Hypothalamus (tissue), 51 donors: ENCODE results near the gene RGL1.

Experiments
- DNase-seq, 51 donors: peaks; one replicate each; lab custom pipeline; 2025; lab: John Stamatoyannopoulos, UW

The RGL1 gene

DNA sequence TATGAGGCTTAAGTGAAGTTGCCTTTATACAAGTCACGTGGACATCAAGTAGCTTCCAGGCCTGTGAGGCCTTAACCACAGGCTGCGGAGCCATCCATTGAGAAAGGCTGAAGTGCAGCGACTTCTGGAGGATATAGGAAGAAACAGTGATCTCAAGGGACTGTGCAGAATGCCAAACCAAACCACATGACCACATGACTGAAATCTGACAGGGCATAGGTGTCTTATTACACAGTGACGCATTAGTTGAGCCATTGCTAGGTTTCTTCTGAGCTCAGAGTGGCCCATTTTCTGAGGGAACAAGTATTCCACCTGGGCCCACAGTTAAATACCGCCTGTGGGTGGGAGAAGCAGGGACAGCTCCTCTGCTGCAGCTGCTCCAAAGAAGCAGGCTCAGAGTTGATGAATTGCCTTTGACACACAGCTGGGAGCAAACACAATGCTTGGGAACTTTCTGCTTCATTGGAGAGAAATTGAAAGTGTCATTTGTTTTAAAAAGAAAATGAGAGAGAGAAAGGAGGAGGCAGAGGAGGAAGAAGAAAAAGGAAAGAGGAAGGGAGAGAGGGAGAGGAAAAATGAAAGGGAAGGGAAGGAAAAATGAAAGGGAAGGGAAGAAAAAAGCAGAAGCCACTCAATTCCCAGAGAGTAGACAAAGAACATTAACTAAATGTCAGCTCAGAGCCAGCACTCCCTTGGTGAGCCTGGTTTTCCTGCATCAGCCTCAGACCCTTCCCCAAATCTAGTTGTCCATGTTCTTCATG lies 138.2 kb downstream of the RGL1 start:
- no peak for DNase-seq

DNA sequence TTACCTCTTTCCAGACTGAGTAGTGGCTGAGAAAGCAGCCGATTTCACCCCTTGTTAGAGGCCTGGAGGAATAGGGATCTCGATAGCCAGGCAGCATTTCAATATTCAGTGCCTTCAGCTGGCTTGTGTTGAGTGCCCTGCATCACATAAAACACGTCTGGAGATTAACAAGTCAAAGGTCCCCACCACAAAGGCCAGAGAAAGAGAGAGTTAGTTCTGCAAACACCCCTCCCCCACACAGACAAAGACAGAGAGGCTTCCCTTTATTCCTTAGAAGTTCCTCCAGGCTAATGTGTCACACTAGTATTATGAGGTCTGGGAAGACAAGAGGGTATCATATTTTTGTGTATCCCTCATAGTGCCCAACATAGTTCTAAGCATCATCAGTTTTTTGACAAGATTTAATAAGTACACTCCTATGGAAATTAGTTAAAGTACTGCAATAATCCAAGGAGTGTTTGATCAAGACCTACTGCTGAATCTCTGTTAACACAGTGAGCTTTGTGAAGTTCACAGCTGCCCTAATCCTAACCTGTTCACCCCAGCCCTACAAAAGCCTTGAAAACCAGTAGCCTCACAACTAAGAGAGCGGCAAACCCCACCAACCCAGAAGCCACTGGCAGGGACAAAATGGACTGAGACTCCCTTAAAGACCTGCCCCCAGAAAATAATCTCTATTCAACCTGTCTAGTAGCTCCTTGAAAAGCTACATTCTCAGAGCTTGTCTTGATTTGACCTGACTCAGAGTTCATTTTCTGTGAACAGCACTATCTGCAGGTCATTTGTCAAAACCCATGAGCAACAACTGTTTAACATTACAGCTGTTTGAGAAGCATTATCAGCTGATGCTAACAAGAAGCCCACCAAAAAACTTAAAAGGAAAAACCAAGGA lies 140.8 kb downstream of the RGL1 start:
- no peak for DNase-seq

DNA sequence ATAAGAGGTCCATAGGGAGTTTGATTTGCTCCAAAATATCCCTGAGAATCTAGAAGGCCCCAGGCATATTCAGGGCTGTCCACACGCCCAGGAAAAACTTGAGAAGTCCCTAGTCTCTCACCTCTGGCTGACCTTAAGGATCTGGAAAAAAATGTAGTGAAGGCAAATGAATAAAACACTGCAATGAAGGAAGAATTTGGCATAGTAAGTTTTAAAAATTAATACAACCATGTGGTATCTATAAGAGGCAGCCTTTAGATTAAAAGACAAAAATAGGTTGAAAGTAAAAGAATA lies 141.3 kb downstream of the RGL1 start:
- DNase-seq, result no peak

- no peak for DNase-seq
These were observed 143.1 kb downstream of the RGL1 start for GRCh38 chr1:183947988-183948387.

DNA sequence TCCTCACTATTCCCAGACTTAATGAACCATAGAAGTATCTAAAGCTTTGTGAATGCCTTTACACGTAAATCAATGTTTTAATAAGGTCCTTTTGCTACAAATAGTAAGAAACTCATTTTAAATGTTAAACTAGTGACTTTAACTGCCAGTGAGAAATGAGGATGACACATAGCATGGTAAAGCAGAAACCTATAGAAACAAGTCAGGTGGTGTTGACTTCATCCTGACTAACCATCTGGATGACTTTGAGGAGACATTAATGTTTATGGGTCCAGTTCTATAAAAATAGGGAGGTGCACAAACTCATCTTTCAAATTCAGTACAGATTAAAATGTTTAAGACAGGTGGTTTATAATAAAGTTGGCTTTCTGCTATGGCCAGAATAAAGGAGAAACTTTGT lies 147.2 kb downstream of the RGL1 start:
- no peak for DNase-seq

DNA sequence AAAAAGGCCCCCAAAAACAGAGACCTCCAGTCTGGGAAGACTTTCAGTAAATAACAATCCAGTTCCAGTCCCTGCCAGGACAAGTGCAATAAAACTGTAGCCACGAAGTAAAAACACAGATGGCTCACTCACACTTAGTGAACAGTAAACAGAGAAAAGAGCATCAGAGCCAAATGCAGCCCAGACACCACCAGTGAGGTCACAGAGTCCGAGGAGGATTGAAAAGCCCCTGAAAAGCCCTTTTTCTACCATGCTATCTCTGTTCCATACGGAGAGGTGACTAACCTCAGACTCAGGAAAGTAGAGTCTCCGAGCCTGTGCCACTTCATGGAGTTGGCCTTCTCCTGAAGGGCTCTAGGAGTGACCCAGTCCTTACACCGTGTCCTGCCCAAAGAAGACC lies 148.1 kb downstream of the RGL1 start:
- no peak for DNase-seq

- no peak for DNase-seq
These were observed 149.6 kb downstream of the RGL1 start for GRCh38 chr1:183954496-183954895.

DNA sequence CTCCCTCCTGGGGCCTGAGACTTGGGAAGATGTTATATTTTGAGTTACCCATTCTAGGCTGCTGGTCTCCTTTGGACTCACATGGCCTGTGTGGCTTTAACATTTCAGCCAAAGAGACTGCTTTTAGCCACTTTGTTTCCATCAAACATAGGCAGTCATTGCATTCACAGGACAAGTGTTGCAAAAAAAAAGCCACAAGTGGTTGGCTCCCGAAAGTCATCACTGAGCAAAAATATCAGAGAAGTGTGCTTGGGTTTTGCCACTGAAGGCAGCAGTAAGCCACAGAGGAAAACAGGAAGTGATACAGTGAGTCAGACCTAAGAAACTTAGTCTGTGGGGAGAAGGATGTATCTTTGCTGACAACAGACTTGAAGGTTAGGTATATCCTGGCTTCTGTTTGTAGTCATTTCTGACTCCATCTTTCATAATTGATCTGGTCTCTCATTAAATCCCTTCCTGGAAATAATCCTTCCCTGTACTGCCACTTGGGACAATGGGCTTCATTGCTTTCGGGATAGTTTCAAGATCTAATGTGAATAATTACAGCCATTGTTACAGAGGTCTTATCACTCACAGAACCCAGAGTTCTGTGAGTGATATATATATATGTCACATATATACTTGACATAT lies 151.8 kb downstream of the RGL1 start:
- peak in 6 of 51 donors; percentile 5 to 39 (median 24) for DNase-seq

GRCh38 chr1:183957216-183957830 lies 152.4 kb downstream of the RGL1 start:
- DNase-seq, result no peak

- no peak for DNase-seq
These were observed 154.0 kb downstream of the RGL1 start for GRCh38 chr1:183958958-183959357.

DNA sequence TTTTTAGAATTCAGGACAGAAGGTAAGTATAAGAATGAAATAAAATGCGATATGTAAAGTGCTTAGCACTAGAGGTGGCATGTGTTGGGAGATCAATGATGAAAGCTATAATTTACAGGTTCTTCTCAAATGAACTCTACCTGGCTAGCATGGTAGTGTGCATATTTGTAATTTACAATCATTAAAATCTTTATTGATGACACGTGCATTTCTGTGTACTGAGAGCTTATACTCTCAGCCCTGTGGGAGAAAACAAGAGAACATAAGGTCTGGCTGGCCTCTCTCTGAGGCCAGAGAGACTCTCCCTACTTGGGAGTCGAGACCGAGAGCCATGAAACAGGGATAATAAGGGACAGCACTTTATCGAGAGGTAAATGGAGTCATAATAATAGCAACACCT lies 156.2 kb downstream of the RGL1 start:
- DNase-seq, result no peak

GRCh38 chr1:183962903-183963302 lies 158.0 kb downstream of the RGL1 start:
- DNase-seq, result no peak

DNA sequence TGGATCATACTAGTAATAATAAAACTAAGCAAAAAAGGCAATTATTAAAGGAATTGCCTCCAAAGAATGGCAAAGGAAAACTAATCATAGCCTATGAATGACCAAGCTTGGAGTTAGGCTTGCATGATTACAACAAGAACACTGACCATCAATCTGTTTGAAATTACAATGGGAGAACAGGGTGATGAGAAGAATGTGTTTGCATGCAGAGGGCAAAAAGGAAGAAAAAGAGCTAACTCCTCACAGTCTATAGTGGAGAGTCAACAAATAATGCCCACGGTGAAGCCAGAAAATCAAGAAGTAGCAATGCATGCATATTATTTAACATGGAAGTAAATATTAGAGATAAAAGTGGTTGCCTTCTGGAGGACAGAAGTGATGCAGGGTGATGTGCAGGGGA lies 160.8 kb downstream of the RGL1 start:
- no peak for DNase-seq

GRCh38 chr1:183966487-183966886 lies 161.6 kb downstream of the RGL1 start:
- no peak for DNase-seq

DNA sequence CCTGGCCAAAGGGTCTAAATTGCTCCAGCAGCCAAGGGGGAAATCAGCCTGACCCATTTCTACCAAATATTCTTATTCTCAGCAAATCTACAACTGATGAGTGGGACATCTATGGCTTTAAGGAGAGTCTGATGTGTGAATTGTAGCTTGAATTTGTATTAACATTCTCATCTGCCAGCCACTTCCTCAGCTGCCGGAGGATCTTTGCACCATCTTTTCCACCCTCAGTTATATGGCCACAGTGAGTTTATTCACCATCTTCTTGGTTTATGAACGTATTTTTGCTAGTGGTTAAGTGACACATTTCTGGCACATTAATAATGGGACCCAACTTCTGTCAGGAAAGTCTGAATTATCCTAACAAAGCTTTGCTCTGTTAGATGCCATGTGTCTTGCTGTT lies 163.0 kb downstream of the RGL1 start:
- DNase-seq, result no peak

- DNase-seq, result peak in 3 of 51 donors; percentile 20 to 40 (median 36)
These were observed 163.5 kb downstream of the RGL1 start for GRCh38 chr1:183968386-183968785.

DNA sequence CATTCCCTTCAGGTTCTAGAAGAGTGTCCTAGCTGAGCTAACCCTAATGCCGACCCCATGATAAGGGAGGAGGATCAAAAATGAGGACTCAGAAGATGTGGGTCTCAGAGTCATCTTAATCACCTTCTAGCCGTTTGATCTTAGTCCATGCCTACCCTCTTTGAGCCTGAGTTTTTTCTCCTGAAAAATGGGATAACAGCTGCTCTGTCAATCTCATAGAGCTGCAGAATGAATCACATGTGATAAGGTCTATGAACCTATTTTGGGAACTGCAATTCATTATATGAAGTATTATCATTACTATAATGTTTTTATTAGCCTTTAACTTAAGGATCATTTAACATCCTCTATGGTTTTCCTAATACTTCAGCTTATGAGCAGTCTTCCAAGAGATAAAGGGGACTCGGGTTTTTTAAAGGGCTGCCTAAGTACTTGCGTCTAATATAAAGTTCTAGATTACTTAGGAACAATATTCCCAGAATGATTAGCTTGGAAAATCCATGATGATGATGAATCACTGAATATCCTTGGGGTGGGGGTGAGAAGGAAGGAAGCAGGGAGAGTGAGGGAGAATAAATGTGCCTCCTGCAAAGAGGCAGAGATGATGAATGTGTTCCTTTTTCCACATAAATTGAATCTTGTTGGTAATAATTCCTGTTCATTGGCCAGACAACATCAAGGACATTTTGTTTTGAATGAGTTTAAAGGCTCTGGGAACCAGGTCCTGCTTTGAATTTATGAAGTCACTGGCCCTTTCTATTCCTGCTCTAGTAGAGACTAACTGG lies 165.8 kb downstream of the RGL1 start:
- no peak for DNase-seq

GRCh38 chr1:183975651-183976050 lies 170.7 kb downstream of the RGL1 start:
- no peak for DNase-seq

DNA sequence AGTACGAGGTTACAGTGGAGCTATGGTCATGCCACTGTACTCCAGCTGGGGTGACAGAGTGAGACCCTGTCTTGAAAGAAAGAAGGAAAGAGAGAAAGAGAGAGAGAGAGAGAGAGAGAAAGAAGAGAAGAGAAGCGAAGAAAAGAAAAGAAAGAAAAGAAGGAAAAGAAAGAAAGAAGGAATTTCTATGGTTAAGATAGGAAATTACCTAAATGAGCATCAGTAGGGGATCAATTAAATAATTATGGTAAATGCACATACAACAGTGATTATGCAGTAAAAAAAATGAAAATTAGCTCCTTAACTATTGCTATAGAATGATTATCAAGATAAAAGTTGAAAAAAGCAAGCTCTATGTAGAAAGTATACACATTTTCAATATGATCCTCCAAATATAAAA lies 172.8 kb downstream of the RGL1 start:
- no peak for DNase-seq
